Cardiac septum (tissue), 1 donor: ENCODE data around the gene CACNA1S. TPM values are rescaled to one million over a fixed set of nuclear protein-coding genes. Genes with fewer than 3 reads are reported as not detected.
A peak's percentile ranks its signal among the peaks of the same experiment; 100 is the strongest.

Experiments
- DNase-seq: peaks from one replicate; pipeline ENCODE4 v3.0.0-alpha.2; 2020; ENCODE audit warnings: low spot score
- intact Hi-C: fragments of 100-400 bp; cut with DNase I; formaldehyde crosslinking; loops from one replicate; pipeline ENCODE4 v1.14.0; 2022
- total RNA-seq: library from RNA; stranded (reverse); fragmentation: NEBNext Ultra II Directional; extraction: Animal tissue kit (Norgen Biotek cat#: 25700); gene quantifications from one replicate; pipeline ENCODE4 v1.2.1, GENCODE V29; 2021
- donor health status: DM: no; HTN: no; CAD: no.

Gene CACNA1S
- total RNA-seq, 1 donor from 2014 or later, result 0.19 TPM

DNA sequence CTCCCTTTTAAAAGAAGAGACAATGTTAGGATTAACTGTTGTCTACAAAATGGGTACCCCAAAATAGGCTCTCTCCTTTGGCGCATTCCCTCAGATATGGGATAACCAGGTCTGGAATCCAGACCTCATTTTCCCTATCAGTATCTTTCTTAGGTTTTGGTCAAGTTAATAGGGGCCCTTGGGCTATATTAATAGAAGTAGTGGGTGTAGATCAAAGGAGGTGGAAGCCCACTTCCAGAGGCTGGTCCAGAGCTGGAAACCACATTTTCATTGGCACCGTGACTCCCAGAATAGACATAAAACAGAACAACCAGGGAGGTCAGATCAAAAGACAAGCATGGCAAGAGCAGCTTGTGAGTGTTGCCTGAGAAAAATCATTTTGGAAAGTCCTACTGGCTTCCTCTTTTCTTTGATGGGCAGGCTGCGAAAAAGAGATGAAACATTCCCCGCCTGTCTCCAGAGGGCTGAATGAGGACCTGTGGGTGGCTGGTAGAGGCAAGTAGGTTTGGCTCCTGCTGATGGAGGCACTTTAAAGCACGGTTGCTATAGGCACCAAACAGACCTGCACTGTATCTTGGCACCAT is 62.9 kb downstream of the CACNA1S start:
- intact Hi-C loops, result loop anchor here (10.0 kb wide), 1 partner anchor 485 kb away; no protein-coding TSS in a partner anchor
- no peak for DNase-seq

DNA sequence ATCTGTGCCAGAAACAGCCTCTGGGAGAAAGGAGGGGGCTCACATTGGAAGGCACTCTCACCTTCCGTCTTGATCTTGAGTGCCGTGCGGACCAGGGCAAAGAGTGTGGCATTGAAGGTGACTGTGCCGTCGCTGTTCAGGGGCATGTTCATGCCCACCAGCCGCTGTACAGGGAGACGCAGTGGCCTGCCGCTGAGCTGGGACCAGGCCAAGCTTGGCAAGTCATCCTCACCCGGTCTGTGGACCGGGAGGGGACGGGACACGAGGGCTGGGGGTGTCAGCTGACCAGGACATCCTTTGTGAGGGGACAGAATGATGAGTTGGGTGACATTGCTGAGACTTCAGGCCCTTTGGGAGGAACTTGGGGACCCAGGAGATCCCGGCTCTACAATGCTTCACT is 63.7 kb downstream of the CACNA1S start:
- no peak for DNase-seq
- intact Hi-C loops, result loop anchor here (10.0 kb wide), 1 partner anchor 484 kb away; no protein-coding TSS in a partner anchor

DNA sequence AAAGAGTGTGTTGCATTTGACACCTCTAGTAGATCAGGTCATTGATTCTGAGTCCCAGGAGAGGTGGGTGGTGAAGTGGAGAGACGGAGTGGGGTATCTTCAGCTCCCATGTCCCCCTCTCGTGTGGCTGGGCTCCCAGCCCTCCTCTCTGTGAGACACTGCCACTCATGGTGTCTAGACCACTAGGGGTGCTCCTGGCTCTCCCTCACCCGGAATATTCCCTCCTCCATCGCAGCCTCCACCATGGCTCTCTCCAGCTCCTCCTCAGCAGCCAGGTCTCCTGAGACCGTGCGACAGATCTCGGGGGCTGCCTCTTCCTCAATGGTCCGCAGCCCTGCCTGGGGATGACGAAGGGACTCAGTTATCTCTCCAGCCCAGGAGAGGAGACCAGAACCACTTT is 68.1 kb downstream of the CACNA1S start:
- DNase-seq, result no peak
- intact Hi-C loops, result loop anchor here (5.0 to 10.0 kb wide), 2 partner anchors 422 to 479 kb away; partner anchors contain the start of gene KIF14

DNA sequence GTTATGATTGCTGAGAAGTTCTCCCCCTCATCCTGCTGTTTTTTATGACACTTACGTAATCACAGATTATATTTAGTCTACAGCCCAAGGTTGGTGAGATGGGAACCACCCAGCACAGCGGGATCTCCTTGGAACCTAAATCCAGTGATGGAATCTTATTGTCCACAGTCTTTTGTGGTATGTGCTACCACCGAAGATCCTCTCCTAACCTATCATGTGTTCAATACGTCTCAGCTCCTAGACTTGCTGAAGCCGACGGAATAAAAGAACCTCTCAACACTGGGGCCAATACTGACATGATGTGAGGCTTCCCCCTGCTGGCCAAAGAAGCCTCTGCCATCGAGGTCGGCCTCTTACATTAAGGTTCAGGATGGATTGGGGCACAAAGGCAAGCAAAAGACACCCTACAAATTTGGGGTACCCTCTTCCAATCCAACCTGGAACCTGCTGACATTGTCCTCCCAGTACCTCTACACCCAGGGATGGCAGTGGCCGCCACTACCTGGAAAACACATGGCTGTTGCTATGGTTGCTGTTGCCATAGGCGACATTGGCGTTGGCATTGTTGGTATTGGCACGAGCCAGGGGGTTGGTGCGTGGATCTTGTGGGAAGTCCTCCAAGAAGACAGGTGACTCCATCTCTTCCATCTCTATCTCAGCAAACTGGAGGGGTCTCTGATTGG is 69.3 kb downstream of the CACNA1S start:
- DNase-seq, result no peak
- intact Hi-C loops, result loop anchor here (2.0 to 10.0 kb wide), 3 partner anchors 72 to 478 kb away; partner anchors contain the start of gene KIF14

DNA sequence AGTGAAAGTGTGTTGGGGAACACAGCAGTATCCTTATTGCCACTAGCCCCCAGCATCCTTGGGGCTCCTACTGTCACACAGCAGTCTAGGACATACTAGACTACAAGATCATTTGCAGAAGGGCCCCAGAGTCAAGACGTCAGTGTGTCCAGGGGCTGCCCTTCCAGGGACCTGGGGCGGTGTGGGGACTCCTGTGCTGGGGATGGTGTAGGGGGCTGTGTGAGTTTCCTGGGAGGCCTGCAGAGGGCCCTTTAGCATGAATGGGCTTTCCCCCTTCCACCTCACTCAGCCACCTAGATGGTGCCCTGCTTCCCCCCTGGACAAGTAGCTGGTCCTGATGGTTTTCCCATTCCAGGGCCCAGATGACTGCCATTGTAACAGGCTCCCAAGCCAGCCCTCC is 71.2 kb downstream of the CACNA1S start:
- DNase-seq, result no peak
- intact Hi-C loops, result loop anchor here (5.0 to 10.0 kb wide), 2 partner anchors 419 to 476 kb away; partner anchors contain the start of gene KIF14

DNA sequence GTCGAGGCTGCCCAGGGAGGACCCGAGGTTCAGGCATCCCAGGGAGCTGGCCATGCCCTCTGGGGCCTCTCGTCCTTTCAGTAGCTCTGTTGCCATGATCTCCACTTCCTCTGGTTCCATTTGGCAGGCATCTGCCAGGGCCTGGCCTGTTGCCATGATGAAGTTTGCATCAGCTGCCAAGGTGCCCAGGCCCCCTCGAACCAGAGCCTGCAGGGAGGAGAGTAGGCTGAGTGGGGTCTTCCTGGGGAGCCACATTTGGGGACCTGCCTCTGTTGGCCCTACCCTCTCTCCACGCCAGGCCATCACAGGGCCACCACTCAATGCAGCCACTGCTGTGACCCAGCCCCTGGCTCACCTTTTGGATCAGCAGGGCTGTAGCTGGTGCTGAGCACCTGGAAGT is 72.3 kb downstream of the CACNA1S start:
- intact Hi-C loops, result loop anchor here (5.0 to 10.0 kb wide), 2 partner anchors 418 to 475 kb away; partner anchors contain the start of gene KIF14

DNA sequence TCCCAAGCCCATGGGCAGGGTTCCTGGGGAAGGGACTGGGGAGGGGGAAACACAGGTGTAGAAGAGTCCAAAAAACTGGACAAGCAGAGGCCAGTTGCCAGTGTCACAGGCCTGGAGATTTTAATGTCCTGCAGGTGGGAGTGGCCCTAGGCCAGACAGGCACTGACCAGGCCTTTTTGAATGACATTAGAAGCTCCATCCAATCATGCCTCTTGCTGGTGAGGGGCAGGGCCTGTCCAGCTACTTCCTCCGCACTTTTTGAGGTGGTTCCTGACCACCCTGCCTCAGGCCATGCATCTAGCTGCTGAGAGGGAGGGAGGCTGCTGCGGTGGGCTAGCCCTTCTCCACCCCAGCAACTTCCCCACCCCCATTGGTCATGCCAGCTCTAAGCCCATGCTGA is 72.8 kb downstream of the CACNA1S start:
- DNase-seq, result no peak
- intact Hi-C loops, result no loop called here

More for the DNA sequence above, 72.3 kb downstream of the CACNA1S start:
- no peak for DNase-seq

DNA sequence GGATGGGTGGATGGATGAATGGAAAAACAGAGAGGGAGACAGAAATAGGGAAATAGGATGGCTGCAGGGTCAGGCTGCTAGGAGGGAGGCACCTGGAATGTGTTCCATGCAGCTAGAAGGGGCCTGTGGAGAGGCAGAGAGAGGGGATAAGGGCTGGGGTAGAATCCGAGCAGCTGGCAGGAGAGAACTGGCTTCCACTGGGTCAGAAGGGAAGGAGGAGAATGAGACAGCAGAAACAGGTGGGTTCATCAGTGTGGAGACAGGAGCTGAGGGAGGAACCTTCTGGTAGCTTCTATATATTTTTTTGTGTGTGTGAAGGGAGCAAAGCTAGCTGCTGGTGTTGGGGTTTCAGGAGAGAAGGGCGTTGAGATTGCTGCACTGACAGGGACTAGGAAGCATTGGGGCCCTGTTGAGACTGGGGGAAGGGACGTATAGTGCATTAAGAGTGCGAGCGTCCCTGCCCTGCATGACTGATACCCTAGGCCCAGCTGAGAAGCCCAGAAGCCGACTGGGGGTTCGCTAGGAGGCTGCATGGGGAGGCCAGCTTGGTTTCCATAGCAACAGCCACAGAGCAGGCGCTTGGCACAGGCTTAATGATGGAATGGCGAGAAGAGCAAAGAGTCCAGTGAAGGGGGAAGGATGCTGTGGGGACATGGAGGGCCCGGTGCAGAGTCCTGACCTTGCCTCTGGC is 73.9 kb downstream of the CACNA1S start:
- intact Hi-C loops, result no loop called here
- no peak for DNase-seq

DNA sequence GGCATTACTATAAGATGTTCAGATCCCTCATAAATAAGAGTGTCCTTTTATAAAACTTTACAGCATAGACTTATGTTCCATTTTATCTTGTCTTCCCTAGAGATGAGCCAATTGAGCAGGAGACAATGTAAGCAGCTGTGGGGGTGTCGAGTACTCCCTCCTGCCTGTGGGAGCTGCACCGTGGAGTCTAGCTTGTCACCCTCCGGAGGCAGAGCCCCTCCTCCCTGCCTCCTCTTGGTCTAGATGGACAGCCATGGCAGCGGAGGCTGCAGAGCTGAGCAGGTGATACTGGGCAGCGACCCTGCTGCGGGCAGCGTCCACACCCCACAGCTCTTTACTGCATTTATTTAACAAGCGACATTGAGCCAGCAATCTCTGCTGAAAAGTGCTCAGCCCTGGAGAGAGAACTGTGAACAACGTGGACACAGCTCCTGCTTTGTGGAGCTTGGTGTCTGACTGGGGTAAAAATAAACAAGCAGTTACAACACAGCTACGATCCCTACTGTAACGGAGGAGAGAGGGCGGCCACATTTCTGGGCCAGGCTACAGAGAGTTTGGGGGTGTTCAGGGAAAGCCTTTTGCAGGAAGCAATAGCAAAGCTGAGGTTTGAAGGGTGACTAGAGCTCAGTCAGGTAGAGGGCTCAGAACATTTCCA is 75.9 kb downstream of the CACNA1S start:
- intact Hi-C loops, result no loop called here
- no peak for DNase-seq

DNA sequence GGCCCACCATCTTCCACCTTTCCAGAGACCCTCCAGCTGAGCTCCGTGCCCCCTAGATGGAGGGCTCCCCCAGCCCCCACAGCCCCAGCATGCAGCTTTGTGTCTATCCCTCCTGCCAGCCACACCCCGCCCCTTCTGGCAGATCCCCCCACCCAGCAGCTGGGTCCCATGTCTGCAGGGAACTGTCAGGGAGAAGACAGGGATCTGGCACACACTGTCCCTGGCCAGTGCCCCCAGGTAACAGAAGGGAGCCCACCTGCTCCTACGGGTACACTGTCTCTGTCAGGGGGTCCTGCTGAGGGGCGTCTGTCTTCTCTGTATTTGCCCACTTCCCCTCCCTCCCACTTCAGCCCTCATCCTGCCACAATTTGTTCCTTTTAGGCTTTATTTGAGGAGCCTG is 77.6 kb downstream of the CACNA1S start:
- intact Hi-C loops, result no loop called here
- no peak for DNase-seq

DNA sequence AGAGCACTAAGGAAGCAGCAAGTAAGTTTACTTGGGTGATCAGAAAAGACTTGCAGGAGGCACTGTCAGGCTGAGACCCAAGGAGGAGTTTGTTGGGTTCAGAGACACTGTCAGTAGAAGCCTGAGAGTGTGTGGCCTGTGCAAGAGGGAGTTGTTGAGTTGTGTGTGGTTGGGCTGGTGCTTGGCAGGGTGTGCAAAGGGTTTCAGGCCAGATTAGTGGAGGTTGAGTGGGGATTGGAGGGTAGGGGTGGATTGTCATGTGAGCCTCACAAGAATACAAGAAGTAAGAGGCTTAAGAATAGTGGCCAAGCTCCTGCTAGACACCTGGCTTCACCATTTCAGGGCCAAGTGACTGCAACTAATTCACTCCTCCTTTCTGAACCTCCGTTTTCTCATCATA is 79.8 kb downstream of the CACNA1S start:
- intact Hi-C loops, result no loop called here
- no peak for DNase-seq

DNA sequence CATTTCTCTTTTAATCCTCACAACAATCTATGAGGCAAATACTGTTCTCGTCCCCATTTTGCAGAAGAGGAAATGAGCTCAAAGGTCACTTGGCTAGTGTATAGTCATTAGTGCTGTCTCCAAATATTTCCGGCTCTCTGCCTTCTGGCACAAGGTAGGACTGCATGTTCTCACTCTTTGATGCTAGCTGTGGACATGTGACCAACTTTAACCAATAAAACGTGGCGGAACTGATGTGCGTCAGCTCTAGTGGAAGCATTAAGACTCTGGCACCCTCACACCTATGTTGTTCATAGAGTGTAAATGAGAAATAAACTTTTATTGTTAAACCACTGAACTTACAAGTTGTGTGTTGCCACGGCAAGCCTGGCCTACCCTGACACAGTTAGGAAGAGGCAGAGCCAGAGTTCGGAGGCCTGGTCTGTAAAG is 83.8 kb downstream of the CACNA1S start:
- intact Hi-C loops, result no loop called here
- DNase-seq, result no peak

DNA sequence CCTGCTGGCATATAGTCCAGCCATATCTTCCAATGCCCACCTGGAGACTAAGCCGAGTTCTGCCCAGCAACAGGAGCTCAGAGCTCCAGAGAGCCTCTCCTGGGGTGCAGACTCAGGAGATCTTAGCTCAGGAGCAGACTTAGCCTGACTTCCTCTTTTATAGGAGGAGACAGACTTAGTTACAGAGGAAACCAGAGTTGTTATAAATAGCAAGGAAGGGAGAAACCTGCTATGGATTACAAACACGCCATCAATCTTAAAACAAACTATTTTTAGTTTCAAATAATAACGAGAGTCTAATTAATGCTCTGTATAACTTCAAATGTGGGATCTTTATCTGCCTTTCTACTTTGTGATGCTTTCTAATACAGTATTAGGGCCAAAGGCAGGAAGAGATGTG is 85.4 kb downstream of the CACNA1S start:
- DNase-seq, result no peak
- intact Hi-C loops, result no loop called here

DNA sequence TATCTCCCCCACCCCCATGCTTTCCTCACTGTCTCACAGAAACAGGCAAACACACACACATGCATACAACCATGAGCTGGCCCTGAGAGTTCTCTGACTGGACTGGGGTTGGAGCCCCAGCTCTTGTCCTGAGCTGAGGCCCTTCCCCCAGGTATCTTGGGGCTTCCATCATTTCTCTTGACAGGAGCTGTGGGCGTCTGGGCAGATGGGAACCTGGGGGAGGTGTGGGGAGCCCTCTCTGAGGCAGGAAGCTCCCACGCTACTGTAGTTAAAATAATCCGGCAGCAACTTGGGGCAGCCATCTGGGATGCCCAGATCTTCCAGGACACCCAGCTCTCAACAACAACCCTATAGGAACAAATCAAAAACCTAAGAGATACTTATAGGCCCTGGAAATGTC is 86.0 kb downstream of the CACNA1S start:
- no peak for DNase-seq
- intact Hi-C loops, result no loop called here

DNA sequence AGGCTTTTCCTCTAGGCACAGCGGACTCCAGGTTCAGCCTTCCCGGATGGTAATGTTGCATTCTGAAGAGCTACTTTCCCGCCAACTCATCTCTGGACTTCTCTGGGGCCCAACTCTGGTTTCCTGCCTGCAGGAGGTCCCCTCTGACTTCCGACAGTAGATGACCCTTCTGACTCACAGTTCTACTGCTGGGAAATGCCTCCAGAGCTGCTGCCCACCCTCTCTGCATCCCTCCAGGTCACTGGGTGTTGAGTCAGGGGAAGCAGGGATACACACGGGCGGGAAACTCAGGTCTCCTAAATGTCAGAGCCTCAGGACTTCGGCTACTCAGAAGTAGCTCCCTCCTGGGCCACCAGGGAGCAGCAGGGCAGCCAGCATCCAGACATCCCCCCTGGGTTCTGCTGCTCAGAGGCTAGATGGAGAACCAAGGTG is 86.6 kb downstream of the CACNA1S start:
- intact Hi-C loops, result no loop called here
- no peak for DNase-seq

DNA sequence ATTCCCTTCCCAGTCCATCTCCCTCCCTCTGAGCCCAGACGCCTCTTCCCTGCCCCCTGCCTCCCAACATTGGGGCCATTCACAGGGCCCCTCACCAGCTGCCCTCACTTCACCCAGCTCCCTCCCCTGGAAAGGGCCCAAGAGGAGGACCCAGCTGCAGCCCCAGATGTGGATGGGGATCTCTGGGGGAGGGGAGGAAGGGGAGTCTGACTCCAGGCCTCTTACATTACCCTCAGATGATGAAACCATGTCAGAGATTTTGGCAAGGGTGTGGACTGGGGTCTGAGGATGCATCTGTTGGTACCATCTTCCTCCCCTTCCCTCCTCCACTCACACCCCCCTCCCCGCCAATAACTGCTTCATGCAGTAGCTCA is 87.6 kb downstream of the CACNA1S start:
- intact Hi-C loops, result no loop called here
- no peak for DNase-seq

DNA sequence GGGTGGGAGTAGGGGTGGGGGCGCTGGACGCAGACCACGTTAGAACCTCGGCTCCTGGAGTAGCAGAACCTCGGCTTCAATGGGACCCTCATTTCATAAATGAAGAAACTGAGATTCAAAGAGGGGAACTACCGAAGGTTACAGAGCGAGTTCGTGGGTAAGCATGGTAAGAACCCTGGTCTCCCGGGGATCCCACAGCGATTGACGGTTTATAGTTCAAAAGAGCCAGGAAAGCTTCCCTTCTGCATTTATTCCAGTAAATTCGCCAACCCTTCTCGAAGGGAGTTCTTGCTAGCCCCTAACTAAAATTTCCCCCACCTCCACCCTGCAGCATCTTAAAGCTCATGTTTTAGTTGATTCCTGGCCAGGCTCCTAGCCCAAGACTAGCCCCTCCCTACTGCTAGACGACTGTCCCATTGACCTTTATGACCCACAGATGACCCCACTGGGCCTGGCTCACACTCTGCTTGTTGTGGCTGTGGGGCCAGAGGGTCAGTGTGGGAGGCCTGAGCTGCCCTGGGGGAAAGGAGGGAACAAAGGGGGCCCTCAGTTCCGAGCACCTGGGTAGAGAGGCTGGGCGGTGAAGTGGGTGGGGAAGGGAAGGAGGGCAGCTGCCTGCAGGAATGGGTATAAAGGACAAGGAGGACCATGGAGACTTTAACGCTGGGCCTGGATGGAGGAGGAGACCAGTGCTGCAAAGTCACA is 88.2 kb downstream of the CACNA1S start:
- DNase-seq, result no peak
- intact Hi-C loops, result no loop called here

DNA sequence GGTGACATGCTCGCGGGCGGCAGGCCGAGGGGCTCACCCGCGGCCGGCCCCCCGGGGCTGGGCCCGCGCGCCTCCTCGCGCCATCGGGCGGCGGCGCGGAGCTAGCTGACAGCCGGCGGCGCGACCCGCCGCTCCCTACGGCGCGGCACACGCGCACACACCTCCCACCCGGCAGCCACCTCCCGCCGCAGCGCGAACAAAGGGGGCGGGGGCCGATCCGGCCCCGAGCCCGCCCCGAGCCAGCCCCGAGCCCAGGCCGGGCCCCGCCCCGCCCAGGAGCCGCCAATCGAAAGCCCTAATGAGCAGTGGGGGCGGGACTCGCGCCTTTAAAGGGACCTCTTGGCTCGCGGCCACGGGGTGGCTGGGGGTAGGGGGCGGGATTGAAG is 88.7 kb downstream of the CACNA1S start, which contains the start of gene KIF21B:
KIF21B (minus strand) TSS at position 198 of the 386 bp plus-strand sequence. CDS start 331 bp downstream, outside the sequence.
- peak; percentile 94 for DNase-seq
- intact Hi-C loops, result no loop called here

DNA sequence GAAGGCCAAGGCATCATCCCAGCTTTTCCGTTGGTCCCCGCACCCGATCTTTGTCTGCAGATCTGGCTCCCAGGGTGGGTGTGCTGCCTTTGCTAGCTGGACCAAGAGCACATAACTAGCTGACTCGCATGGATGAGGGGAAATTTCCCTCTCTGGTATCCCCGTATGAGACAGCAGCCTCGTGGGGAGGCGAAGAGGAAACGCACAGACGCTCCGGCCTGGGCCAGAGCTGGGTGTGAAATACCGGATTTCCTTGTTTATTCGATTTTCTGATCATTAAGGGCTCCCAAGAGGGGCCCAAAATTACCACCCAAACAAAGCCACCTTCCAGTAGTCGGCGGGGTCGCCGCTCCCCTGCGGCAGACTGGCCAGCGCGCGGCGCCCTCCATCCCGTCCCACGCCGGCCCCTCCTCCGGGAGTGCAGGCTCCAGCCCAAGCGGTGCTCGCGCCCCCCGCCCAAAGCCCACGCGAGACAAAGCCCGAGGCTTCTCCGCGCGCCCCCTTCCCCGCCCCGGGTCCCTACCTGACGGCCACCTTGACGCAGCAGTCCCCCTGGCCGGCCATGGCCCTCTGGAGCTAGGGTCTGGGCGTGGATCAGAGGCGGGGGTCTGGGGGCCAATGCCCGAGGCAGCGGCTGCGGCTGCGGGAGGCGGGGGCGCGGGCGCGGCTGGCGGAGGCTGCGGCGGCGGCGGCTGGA is 89.3 kb downstream of the CACNA1S start:
- intact Hi-C loops, result no loop called here
- DNase-seq, result no peak
